LNCaP clone FGC (cell line): ENCODE results near the gene S100B.

Experiments
- DNase-seq: peaks from one replicate; pipeline ENCODE4 v3.0.0-alpha.2; 2011; ENCODE audit warnings: low read depth
- H3K4me3 ChIP-seq: 2 replicates; pipeline ENCODE4 v1.5.1; 2011; ENCODE audit warnings: mild to moderate bottlenecking, low read depth, low read length, control low read depth
- CTCF ChIP-seq: IDR thresholded peaks from 2 replicates; pipeline ENCODE4 v1.5.1; 2012; ENCODE audit warnings: mild to moderate bottlenecking; ENCODE audit not compliant: control insufficient read depth, insufficient read depth; ENCODE audit errors: extremely low read depth

S100B gene

DNA sequence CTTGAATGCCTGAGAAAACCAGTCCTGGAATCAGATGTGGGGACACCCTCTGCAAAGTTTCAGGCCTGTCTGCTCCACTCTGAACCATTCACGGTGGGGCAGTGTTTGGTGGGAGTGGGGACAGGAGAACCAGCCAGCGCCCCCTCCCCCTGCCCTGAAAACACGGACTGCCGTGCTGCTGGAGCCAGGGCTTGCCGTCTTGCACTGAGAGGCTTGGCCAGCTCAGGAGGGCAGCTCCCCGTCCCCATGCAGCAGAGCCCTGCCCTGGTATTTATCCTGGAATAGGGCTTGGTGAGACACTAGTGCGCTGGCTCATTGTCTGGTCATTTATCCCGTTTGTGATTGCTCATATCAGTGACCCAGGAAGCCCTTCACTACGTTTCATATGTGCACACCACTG lies 3.9 kb downstream of the S100B start:
- no peak for DNase-seq
- no peak overlapping the region for H3K4me3 ChIP-seq
- no peak for TF ChIP-seq CTCF

GRCh38 chr21:46600305-46600704 lies 4.6 kb downstream of the S100B start:
- DNase-seq = no peak
- no peak overlapping the region for H3K4me3 ChIP-seq
- TF ChIP-seq CTCF = no peak

DNA sequence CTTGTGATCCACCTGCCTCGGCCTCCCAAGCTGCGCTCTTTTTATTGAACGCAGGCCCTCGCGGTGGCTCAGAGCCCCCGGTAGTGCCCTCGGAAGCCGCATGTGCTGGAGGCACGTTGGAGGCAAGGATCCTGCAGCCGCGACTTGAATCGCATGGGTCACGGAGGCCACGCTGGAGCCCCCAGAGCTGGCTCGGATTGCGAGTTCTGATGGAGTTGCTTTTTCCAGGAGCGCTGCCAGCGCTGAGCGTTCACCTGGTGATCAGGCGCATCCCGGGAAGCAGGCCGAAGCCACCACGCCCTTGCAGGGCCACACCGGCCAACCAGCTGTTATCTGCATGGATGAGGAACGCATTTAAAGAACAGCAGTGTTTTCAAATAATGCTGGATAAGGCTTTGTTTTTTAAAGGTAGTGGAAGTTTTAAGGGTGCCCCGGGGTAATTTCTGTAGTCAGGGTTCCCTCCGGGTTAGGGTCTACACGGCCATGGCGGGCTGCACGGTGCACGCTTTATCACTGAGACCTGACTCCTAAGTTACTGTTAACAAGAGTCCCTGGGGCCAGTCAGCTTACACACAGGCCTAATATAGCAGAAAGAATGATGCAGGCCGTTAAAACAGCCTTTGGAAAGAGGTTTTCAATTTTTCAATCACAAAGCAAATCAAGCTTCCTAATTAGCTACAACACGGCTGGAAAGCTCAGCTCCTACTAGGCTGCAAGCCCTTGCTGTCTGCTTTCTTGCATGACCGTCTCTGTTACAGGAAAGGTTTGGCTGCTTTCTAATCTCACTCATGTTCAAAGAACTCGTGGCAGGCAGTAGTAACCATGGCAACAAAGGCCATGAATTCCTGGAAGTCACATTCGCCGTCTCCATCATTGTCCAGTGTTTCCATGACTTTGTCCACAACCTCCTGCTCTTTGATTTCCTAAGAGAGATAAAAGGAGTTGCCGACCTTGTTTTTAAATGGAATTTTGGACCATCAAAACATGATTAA lies 6.0 kb downstream of the S100B start:
- TF ChIP-seq CTCF = no peak
- H3K4me3 ChIP-seq = no peak overlapping the region
- no peak for DNase-seq

GRCh38 chr21:46597896-46598343 lies 7.0 kb downstream of the S100B start:
- no peak overlapping the region for H3K4me3 ChIP-seq
- DNase-seq = no peak
- no peak for TF ChIP-seq CTCF

GRCh38 chr21:46597031-46597430 lies 7.9 kb downstream of the S100B start:
- no peak for TF ChIP-seq CTCF
- DNase-seq = no peak
- H3K4me3 ChIP-seq = no peak overlapping the region

DNA sequence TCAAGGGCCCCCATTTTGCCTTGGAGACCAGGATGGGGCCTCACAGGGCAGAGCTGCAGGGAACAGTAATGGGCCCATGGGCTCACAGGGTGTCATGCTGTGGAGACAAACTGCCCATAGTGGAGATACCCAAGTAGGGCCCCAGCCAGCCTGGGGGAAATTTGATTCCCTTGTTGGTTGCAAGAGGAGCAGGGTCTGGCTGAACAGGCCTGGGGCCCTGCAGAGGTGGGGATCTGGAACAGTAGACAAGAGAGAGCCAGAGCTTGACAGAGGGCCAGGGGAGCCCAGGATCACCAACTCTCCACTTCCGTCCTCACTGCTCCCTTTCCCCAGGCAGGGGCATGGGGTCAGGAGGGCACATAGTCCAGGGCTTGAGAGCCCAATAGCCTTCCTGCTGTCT lies 8.7 kb downstream of the S100B start:
- no peak overlapping the region for H3K4me3 ChIP-seq
- TF ChIP-seq CTCF = no peak
- no peak for DNase-seq
